H1 (cell line): Measurements from ENCODE around the gene FGFR2.

Experiments used
- ATF3 ChIP-seq: IDR thresholded peaks from 2 replicates; pipeline ENCODE4 v1.6.1; 2011; ENCODE audit warnings: low read depth, mild to moderate bottlenecking, low read length; ENCODE audit not compliant: insufficient read depth
- FOSL1 ChIP-seq: IDR thresholded peaks from 2 replicates; pipeline ENCODE4 v1.6.1; 2011; ENCODE audit warnings: mild to moderate bottlenecking, low read depth, low read length, moderate library complexity; ENCODE audit not compliant: insufficient read depth
- JUN ChIP-seq: IDR thresholded peaks from 2 replicates; pipeline ENCODE4 v1.6.1; 2011; ENCODE audit warnings: low read depth, mild to moderate bottlenecking, improper control_type of control experiment, low read length
- POLR2A ChIP-seq, 2 experiments: IDR thresholded peaks; 1 replicate in 1 of 2; 2 replicates in 1 of 2; pipeline ENCODE4 v1.6.1; 2011; ENCODE audit warnings: low read depth in 2 of 2, low read length in 2 of 2, mild to moderate bottlenecking in 2 of 2; ENCODE audit errors: control extremely low read depth in 1 of 2
- POLR2AphosphoS5 ChIP-seq: IDR thresholded peaks from 2 replicates; pipeline ENCODE4 v1.6.1; 2011; ENCODE audit warnings: low read depth, low read length
- RAD21 ChIP-seq, 2 experiments: IDR thresholded peaks in 1 of 2; conservative IDR thresholded peaks in 1 of 2; 2 replicates each; pipeline ENCODE4 v1.6.1; 2011; ENCODE audit warnings: low read depth in 2 of 2, low read length in 2 of 2, improper control_type of control experiment in 1 of 2, inconsistent platforms in 1 of 2, mild to moderate bottlenecking in 1 of 2, moderate library complexity in 1 of 2
- USF2 ChIP-seq: IDR thresholded peaks from 2 replicates; pipeline ENCODE4 v1.6.1; 2011; ENCODE audit warnings: low read length, improper control_type of control experiment
- TF ChIP-seq, protein P1 (sequence below), 3 experiments: IDR thresholded peaks; 1 replicate in 2 of 3; 2 replicates in 1 of 3; pipeline versions ENCODE4 v1.5.1 to v1.6.1; 2011; ENCODE audit warnings: low read length in 3 of 3, mild to moderate bottlenecking in 3 of 3, inconsistent platforms in 2 of 3, low read depth in 1 of 3, moderate library complexity in 1 of 3; ENCODE audit not compliant: insufficient read depth in 1 of 3; ENCODE audit errors: control extremely low read depth in 1 of 3

- TF ChIP-seq, protein P1, sequence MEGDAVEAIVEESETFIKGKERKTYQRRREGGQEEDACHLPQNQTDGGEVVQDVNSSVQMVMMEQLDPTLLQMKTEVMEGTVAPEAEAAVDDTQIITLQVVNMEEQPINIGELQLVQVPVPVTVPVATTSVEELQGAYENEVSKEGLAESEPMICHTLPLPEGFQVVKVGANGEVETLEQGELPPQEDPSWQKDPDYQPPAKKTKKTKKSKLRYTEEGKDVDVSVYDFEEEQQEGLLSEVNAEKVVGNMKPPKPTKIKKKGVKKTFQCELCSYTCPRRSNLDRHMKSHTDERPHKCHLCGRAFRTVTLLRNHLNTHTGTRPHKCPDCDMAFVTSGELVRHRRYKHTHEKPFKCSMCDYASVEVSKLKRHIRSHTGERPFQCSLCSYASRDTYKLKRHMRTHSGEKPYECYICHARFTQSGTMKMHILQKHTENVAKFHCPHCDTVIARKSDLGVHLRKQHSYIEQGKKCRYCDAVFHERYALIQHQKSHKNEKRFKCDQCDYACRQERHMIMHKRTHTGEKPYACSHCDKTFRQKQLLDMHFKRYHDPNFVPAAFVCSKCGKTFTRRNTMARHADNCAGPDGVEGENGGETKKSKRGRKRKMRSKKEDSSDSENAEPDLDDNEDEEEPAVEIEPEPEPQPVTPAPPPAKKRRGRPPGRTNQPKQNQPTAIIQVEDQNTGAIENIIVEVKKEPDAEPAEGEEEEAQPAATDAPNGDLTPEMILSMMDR (IDR thresholded peaks at IDR 0.05; ENCODE audit: control extremely low read depth in 1 of 3, insufficient read depth in 1 of 3, low read depth in 1 of 3, low read length in 3 of 3) = no peak
- TF ChIP-seq JUN (no peak), ATF3 (no peak), RAD21 (IDR thresholded peaks at IDR 0.05 in 1 of 2, conservative IDR thresholded peaks at IDR 0.05 in 1 of 2; ENCODE audit: low read depth in 2 of 2, low read length in 2 of 2) (no peak), POLR2A (IDR thresholded peaks at IDR 0.05; ENCODE audit: control extremely low read depth in 1 of 2, low read depth in 2 of 2, low read length in 2 of 2) (no peak), USF2 (no peak), FOSL1 (no peak), POLR2AphosphoS5 (no peak)
These were observed 161.5 kb downstream of the FGFR2 start for GRCh38 chr10:121436630-121437341.
